HG03565 (cell line): Measurements from ENCODE around the gene KRT7.

Source experiments
- ATAC-seq: cut with Tn5 transposase; IDR thresholded peaks from one replicate; pipeline ENCODE4 v1.9.1; 2021; ENCODE audit warnings: mild to moderate bottlenecking, moderate library complexity; ENCODE audit not compliant: unreplicated experiment

Gene KRT7

GRCh38 chr12:52211716-52212585 lies 21.1 kb upstream of the KRT7 start:
- no peak for ATAC-seq

DNA sequence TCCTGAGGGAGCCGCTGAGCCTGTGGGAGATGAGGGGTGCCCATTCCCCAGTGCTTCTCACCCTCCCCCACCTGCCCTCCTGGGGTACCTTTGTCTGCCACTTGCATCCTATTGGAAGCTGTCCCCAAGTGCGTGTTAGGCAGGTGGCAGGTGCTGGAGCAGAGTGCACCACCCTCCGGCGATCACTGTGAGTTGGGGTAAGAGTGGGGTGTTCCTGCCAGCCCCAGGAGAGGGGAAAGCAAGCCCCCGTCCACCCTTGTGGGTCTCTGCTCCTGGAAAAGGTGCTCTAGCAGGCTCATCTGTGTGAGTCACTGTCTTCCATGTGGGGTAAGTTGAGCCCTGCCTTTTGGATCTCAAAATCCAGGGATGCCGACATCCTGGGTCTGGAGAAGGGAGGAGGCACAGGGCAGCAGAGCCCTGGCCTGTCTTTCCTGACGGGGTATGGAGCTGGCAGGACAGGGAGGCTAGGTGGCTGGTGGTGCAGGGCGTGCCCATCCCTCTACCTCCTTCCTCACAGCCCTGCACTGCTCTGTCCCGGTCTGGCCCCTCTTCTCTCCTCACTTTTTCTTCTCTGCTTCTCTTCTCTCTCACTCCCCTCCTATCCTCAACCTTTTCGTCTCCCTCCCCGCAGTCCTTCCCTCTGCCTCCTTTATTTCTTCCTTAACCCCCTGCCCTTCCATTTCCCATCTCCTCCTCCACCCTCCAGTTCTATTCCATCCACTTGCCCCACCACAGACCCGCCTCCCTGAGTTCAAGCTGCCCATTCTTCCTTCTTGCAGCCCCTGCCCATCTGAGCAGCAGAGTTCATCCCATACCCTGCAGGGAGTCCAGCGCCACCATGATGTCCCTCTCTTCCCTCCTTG lies 20.1 kb upstream of the KRT7 start:
- no peak for ATAC-seq

DNA sequence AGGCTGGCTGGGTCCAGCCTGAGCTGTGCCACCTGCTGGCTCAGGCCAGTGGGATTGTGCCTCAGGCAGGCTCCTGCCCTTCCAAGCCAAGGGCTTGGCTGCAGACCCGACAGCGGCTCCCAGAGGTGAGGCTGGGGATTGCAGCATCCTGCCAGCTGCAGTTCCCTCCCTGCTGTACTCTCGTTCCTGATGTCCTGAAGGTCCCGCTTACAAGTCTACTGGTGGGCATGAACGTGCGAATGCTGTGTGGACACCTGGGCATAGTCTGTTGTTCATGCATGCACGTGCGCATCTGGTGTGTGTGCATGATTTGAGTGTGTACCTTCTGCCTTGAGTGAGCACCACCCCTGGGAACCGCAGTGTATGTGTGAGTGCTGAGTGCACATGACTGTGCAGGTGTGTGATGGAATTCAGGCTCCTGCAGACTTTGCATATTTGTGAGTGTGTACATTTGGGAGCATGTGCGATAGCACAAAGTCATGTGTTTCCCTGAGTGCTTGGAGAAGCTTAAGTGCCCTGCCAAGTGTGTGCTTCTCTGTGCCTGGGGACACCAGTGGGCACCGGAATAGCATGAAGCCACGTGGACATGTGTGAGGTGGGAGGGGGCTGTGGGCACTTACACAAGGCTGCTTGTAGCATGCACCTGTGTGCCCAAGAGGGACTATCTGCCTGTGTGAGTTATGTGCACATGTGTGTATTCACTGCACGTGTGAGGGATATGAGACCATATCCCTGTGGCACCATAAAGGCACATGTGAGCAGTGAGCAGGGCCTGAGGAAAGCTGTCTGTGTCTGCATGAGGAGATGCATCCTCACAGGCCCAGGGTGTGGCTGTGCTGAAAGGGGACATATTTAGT lies 19.3 kb upstream of the KRT7 start:
- no peak for ATAC-seq

DNA sequence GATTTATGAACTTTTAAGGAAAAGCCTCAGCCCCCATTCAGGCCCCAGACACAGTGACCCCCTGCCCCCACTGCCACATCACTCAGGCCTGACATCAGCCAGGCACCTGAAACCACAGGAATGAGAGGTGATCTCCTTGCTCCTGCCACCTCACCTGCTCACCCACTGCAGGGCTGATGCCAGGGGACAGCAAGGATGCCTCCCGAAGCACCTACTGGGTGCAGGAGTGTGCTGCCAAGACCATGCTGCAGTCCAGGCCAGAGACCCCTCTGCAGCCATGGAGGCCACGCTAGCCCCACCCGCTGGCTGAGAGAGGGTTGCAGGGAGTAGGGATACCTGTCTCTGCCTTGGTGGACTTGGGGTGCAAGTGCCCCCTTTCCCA lies 18.6 kb upstream of the KRT7 start:
- no peak for ATAC-seq

DNA sequence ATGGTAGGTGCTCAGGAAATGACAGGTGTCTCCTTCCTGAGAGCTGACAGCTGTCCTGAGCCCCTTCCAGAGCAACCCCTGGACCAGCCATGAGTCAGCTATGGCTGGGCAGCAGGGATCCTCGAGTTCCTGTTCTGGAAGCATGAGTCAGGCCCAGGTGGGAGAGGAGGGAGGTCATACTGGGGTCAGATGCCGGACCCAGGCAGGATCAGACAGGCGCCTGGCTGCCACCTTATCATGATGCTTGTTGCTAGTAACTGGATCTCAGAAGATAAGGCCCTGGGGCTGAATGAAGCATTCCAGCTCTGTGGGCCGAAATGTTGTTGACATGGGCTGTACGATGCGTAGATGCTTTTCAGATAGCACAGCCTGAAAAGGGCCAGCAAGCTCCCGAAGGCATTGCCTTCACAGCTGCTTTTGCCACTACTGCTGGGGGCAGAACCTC lies 17.4 kb upstream of the KRT7 start:
- ATAC-seq: no peak

GRCh38 chr12:52216100-52216499 lies 16.9 kb upstream of the KRT7 start:
- ATAC-seq: no peak

- ATAC-seq: no peak
Measured at GRCh38 chr12:52216807-52217206, 16.2 kb upstream of the KRT7 start.

DNA sequence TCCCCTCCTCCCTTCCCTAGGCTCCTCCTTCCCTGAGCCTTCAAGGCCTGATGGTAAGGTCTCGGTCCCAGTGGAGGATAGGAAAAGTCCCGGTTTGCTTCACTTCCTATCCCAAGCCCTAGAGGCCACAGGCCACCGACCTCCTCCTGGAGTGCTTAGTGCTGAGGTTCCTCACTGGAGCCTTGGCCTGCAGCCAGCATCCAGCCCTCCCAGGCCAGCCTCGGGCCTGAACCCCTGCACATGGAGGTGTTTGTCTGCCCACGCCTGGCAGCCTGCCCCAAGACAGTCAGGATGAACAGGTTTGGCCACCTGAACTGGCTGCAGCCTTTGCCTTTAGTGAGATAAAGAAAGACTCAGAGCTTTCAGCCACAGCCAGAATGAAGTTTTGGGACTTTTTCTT lies 15.8 kb upstream of the KRT7 start:
- no peak for ATAC-seq

- no peak for ATAC-seq
Measured at GRCh38 chr12:52218001-52218400, 15.0 kb upstream of the KRT7 start.

- ATAC-seq: no peak
Measured at GRCh38 chr12:52220477-52220876, 12.6 kb upstream of the KRT7 start.

DNA sequence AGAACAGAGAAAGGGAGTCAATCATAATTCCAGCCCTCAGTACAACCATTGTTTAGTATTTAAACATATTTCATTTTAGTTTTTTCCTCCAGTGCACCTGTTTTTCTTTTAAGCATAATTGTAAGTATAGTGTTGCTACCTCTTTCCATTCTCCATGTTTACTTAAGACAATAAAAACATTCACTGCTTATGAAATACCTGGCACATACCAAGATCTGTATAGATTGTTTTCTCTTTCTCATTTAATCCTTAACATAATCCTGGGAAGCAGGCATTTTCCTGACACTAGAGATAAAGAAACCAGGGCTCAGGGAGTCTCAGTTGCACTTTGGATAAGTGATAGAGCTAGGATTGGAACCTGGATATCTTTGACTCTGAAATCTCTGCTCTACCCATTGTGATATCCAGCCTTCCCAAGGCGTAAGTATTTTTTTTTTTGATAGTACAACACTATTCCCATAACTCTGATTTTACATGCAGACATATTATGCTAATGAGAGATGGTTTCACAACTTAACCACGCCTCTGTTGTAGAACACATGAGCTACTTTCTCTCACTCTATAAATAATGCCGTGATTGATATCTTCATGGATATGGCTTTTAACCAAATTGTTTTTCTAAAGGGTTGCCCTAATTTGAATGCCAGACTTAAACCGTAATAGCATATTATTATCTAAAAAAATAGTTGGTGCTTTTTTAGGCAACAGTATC lies 11.8 kb upstream of the KRT7 start:
- ATAC-seq: no peak

DNA sequence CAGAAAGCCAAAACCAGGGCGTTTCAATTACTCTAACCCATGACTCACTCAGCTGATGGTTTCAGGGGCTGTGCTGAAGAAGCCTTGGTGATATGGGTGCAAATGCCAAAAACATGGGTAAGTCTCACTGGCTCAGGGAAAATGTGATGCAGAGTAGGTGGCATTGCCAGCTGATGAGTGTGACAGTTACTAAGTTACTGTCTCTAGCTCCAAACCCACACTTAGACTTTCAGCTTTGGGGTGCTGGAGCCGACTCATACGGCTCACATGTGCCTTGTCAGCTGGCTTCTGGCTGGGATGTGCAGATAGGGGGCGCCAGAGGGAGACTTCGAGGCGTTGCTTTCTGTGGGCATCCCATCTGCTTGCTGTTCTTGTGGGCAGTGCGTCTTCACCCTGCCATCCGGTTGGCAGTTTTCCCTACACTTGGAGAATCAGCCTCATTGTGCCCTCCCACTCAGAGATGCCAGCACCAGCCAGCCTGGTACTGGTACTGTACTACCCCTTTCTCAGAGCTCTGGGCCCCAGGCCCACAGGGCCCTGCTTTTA lies 11.1 kb upstream of the KRT7 start:
- ATAC-seq: no peak

GRCh38 chr12:52222692-52223091 lies 10.4 kb upstream of the KRT7 start:
- ATAC-seq: no peak

DNA sequence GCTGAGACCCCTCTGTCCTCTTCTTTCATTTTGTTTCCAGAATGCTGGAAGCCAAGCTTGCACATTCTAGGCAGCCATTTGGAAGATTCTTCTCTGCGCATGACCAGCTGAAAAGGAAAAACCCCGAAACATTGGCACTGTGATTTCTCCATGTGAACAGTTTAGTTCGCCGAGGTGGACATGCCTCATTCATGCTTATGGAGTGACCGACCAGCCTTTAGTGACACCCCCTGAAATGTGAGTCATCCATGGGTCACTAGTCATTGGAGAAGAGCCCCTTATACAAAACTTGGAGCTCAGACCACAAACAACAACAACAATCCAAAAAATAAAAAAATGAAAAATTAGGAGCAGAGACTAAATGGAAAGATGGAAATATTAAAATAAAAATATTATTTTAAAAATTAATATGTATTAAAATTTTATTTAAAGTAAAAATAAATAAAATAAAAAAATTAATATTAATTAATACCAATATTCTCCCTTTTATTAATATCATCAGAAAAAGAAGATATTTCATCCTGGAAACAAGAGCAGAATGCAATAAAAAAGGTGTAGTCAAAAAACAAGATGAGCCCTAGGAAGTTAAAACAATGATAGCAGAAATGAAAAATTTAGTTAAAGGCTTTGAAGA lies 9.5 kb upstream of the KRT7 start:
- ATAC-seq: no peak

DNA sequence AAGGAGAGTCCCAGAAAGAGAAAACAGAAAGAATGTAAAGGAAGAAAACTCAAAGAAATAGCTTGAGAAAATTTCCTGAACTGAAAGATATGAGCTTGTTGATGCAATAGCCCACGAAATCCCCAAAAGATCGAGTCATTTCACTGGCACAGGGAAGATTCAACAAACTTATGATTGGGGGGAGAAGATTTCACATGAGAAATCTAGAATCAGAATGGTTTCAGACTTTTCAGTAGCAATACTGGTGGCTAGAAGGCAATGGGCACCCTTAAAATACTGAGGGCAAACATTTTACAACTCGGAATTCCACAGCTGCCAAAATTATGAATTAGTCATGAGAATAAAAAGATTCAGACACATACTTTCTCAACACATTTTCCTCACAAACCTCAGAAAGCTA lies 8.9 kb upstream of the KRT7 start:
- no peak for ATAC-seq

- ATAC-seq: no peak
Measured at GRCh38 chr12:52225752-52226151, 7.3 kb upstream of the KRT7 start.

DNA sequence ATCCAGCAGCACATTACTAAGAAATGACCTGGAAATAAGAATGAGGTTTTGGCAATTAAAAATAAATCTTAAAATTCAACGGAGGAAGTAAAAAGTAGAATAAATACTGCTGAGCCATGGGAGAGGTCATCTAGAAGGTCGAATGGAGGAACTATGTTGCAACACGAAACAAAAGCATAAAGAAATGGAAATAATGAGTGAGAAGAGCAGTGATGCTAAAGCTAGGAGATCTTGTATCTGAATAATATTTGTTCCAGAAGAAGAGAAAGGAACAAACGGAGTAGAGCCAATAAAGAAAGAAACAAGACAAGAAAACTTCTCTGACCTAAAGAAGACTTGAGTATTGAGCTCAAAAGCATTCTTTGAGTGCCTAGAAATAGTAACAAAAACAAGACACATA lies 6.6 kb upstream of the KRT7 start:
- no peak for ATAC-seq

GRCh38 chr12:52227606-52228166 lies 5.4 kb upstream of the KRT7 start:
- no peak for ATAC-seq

GRCh38 chr12:52228366-52228765 lies 4.7 kb upstream of the KRT7 start:
- no peak for ATAC-seq
